ENCODE data around the gene OR2T27.

- TF ChIP-seq CTCF (IDR thresholded peaks at IDR 0.05; ENCODE audit: low read length) (no peak), EZH2 (IDR thresholded peaks at IDR 0.05; ENCODE audit: borderline replicate concordance, low read length) (no peak)
Observed at GRCh38 chr1:248618119-248618518, 37.2 kb downstream of the OR2T27 start.
